NCI-H345 (cell line): Measurements from ENCODE around the gene NHLRC4.

Experiments
- DNase-seq: peaks from one replicate; lab custom pipeline; 2025; lab: John Stamatoyannopoulos, UW

The NHLRC4 gene

GRCh38 chr16:565419-566330 is 1.1 kb upstream of the NHLRC4 start:
- DNase-seq: no peak

GRCh38 chr16:567373-568256 is 810 bp downstream of the NHLRC4 start:
- DNase-seq: no peak

GRCh38 chr16:568401-569258 is 1.8 kb downstream of the NHLRC4 start:
- DNase-seq: no peak

- DNase-seq: peak; percentile 55
Observed at GRCh38 chr16:569445-570254, 2.8 kb downstream of the NHLRC4 start, which contains the start of gene PIGQ. PIGQ (plus strand) TSS chr16:569968; CDS start chr16:574075, 4,107 bp downstream.

GRCh38 chr16:572865-573650 is 6.3 kb downstream of the NHLRC4 start:
- DNase-seq: no peak

GRCh38 chr16:574021-574760 is 7.4 kb downstream of the NHLRC4 start:
- no peak for DNase-seq

- no peak for DNase-seq
Observed at GRCh38 chr16:575354-576196, 8.8 kb downstream of the NHLRC4 start.

GRCh38 chr16:576197-576822 is 9.5 kb downstream of the NHLRC4 start:
- DNase-seq: no peak

GRCh38 chr16:576823-577201 is 10.0 kb downstream of the NHLRC4 start:
- no peak for DNase-seq

- DNase-seq: no peak
Observed at GRCh38 chr16:577796-578195, 11.0 kb downstream of the NHLRC4 start.

- no peak for DNase-seq
Observed at GRCh38 chr16:578232-578869, 11.5 kb downstream of the NHLRC4 start.

- DNase-seq: peak; percentile 21
Observed at GRCh38 chr16:578870-579405, 12.1 kb downstream of the NHLRC4 start.

GRCh38 chr16:580141-580945 is 13.5 kb downstream of the NHLRC4 start:
- DNase-seq: no peak

GRCh38 chr16:580946-581498 is 14.2 kb downstream of the NHLRC4 start:
- DNase-seq: no peak

GRCh38 chr16:582218-582613 is 15.4 kb downstream of the NHLRC4 start:
- DNase-seq: no peak
